ENCODE measurements around the gene CFAP73. TPM values are rescaled to one million over a fixed set of nuclear protein-coding genes. Genes with fewer than 3 reads are reported as not detected.

CFAP73 gene
- not detected for total RNA-seq

- Histone ChIP-seq H3K9me3 (ENCODE audit: control insufficient read depth in 3 of 3, low read length in 3 of 3) (no peaks in the 10 kb centered on the region), H3K36me3 (ENCODE audit: control insufficient read depth in 3 of 3, insufficient read depth in 3 of 3, low read length in 3 of 3) (no peaks in the 10 kb centered on the region), H3K27me3 (ENCODE audit: control insufficient read depth in 3 of 3, insufficient read depth in 3 of 3, low read length in 3 of 3) (peaks cover 35 to 47% (median 36%) of the 10 kb centered on the region in 3 donors), H3K27ac (ENCODE audit: low read depth, low read length) (no peak within 1 kb of the TSS), H3K4me3 (ENCODE audit: low read length in 3 of 3) (no peak within 1 kb of the TSS), H3K9ac (ENCODE audit: low read depth in 1 of 3, low read length in 3 of 3) (no peak within 1 kb of the TSS), H3K4me1 (ENCODE audit: control insufficient read depth in 3 of 3, insufficient read depth in 3 of 3, low read length in 3 of 3) (peaks cover 3 to 11% (median 9%) of the 10 kb centered on the region in 3 donors)
Measured at GRCh38 chr12:113149361-113150150, at the start of gene CFAP73. Gene CFAP73, plus strand, starts transcription at chr12:113149724. Its CDS starts 134 bp downstream, at chr12:113149858.

GRCh38 chr12:113099764-113100163 is 49.8 kb upstream of the CFAP73 start:
- Histone ChIP-seq H3K27ac (ENCODE audit: low read depth, low read length) (no peak overlapping the region), H3K9ac (ENCODE audit: low read depth in 1 of 3, low read length in 3 of 3) (no peak overlapping the region), H3K27me3 (ENCODE audit: control insufficient read depth in 3 of 3, insufficient read depth in 3 of 3, low read length in 3 of 3) (peaks cover 15 to 25% (median 16%) of the 10 kb centered on the region in 3 donors), H3K9me3 (ENCODE audit: control insufficient read depth in 3 of 3, low read length in 3 of 3) (no peaks in the 10 kb centered on the region), H3K4me1 (ENCODE audit: control insufficient read depth in 3 of 3, insufficient read depth in 3 of 3, low read length in 3 of 3) (peaks cover 0 to 3% (median 0%) of the 10 kb centered on the region in 3 donors), H3K36me3 (ENCODE audit: control insufficient read depth in 3 of 3, insufficient read depth in 3 of 3, low read length in 3 of 3) (no peaks in the 10 kb centered on the region), H3K4me3 (ENCODE audit: low read length in 3 of 3) (no peak overlapping the region)

GRCh38 chr12:113101751-113102150 is 47.8 kb upstream of the CFAP73 start:
- Histone ChIP-seq H3K4me3 (ENCODE audit: low read length in 3 of 3) (no peak overlapping the region), H3K9me3 (ENCODE audit: control insufficient read depth in 3 of 3, low read length in 3 of 3) (no peaks in the 10 kb centered on the region), H3K36me3 (ENCODE audit: control insufficient read depth in 3 of 3, insufficient read depth in 3 of 3, low read length in 3 of 3) (no peaks in the 10 kb centered on the region), H3K9ac (ENCODE audit: low read depth in 1 of 3, low read length in 3 of 3) (no peak overlapping the region), H3K27ac (ENCODE audit: low read depth, low read length) (no peak overlapping the region), H3K27me3 (ENCODE audit: control insufficient read depth in 3 of 3, insufficient read depth in 3 of 3, low read length in 3 of 3) (peaks cover 15 to 25% (median 16%) of the 10 kb centered on the region in 3 donors), H3K4me1 (ENCODE audit: control insufficient read depth in 3 of 3, insufficient read depth in 3 of 3, low read length in 3 of 3) (peaks cover 0 to 3% (median 0%) of the 10 kb centered on the region in 3 donors)

- Histone ChIP-seq H3K4me3 (ENCODE audit: low read length in 3 of 3) (no peak overlapping the region), H3K36me3 (ENCODE audit: control insufficient read depth in 3 of 3, insufficient read depth in 3 of 3, low read length in 3 of 3) (no peaks in the 10 kb centered on the region), H3K27me3 (ENCODE audit: control insufficient read depth in 3 of 3, insufficient read depth in 3 of 3, low read length in 3 of 3) (peaks cover 11 to 25% (median 14%) of the 10 kb centered on the region in 3 donors)
Measured at GRCh38 chr12:113102811-113103210, 46.7 kb upstream of the CFAP73 start.

GRCh38 chr12:113103756-113104450 is 45.6 kb upstream of the CFAP73 start:
- Histone ChIP-seq H3K36me3 (ENCODE audit: control insufficient read depth in 3 of 3, insufficient read depth in 3 of 3, low read length in 3 of 3) (no peaks in the 10 kb centered on the region), H3K9ac (ENCODE audit: low read depth in 1 of 3, low read length in 3 of 3) (no peak overlapping the region), H3K27ac (ENCODE audit: low read depth, low read length) (no peak overlapping the region), H3K9me3 (ENCODE audit: control insufficient read depth in 3 of 3, low read length in 3 of 3) (no peaks in the 10 kb centered on the region), H3K4me1 (ENCODE audit: control insufficient read depth in 3 of 3, insufficient read depth in 3 of 3, low read length in 3 of 3) (no peaks in the 10 kb centered on the region), H3K4me3 (ENCODE audit: low read length in 3 of 3) (no peak overlapping the region), H3K27me3 (ENCODE audit: control insufficient read depth in 3 of 3, insufficient read depth in 3 of 3, low read length in 3 of 3) (peaks cover 11 to 25% (median 12%) of the 10 kb centered on the region in 3 donors)

More at GRCh38 chr12:113102811-113103210, 46.7 kb upstream of the CFAP73 start:
- no peaks in the 10 kb centered on the region for H3K9me3 ChIP-seq (ENCODE audit: control insufficient read depth in 3 of 3, low read length in 3 of 3)
- H3K4me1 ChIP-seq (ENCODE audit: control insufficient read depth in 3 of 3, insufficient read depth in 3 of 3, low read length in 3 of 3) = peaks cover 0 to 3% (median 0%) of the 10 kb centered on the region in 3 donors
- no peak overlapping the region for H3K27ac ChIP-seq (ENCODE audit: low read depth, low read length)
- no peak overlapping the region for H3K9ac ChIP-seq (ENCODE audit: low read depth in 1 of 3, low read length in 3 of 3)

GRCh38 chr12:113104953-113105510 is 44.5 kb upstream of the CFAP73 start:
- H3K27me3 ChIP-seq (ENCODE audit: control insufficient read depth in 3 of 3, insufficient read depth in 3 of 3, low read length in 3 of 3) = peaks cover 11 to 21% (median 18%) of the 10 kb centered on the region in 3 donors
- H3K4me3 ChIP-seq (ENCODE audit: low read length in 3 of 3) = no peak overlapping the region
- no peaks in the 10 kb centered on the region for H3K9me3 ChIP-seq (ENCODE audit: control insufficient read depth in 3 of 3, low read length in 3 of 3)
- no peak overlapping the region for H3K9ac ChIP-seq (ENCODE audit: low read depth in 1 of 3, low read length in 3 of 3)
- H3K4me1 ChIP-seq (ENCODE audit: control insufficient read depth in 3 of 3, insufficient read depth in 3 of 3, low read length in 3 of 3) = no peaks in the 10 kb centered on the region
- no peak overlapping the region for H3K27ac ChIP-seq (ENCODE audit: low read depth, low read length)
- H3K36me3 ChIP-seq (ENCODE audit: control insufficient read depth in 3 of 3, insufficient read depth in 3 of 3, low read length in 3 of 3) = no peaks in the 10 kb centered on the region

- no peaks in the 10 kb centered on the region for H3K4me1 ChIP-seq (ENCODE audit: control insufficient read depth in 3 of 3, insufficient read depth in 3 of 3, low read length in 3 of 3)
- H3K4me3 ChIP-seq (ENCODE audit: low read length in 3 of 3) = no peak overlapping the region
- H3K27ac ChIP-seq (ENCODE audit: low read depth, low read length) = no peak overlapping the region
- no peaks in the 10 kb centered on the region for H3K9me3 ChIP-seq (ENCODE audit: control insufficient read depth in 3 of 3, low read length in 3 of 3)
- H3K9ac ChIP-seq (ENCODE audit: low read depth in 1 of 3, low read length in 3 of 3) = no peak overlapping the region
- peaks cover 11 to 19% (median 18%) of the 10 kb centered on the region in 3 donors for H3K27me3 ChIP-seq (ENCODE audit: control insufficient read depth in 3 of 3, insufficient read depth in 3 of 3, low read length in 3 of 3)
- no peaks in the 10 kb centered on the region for H3K36me3 ChIP-seq (ENCODE audit: control insufficient read depth in 3 of 3, insufficient read depth in 3 of 3, low read length in 3 of 3)
Measured at GRCh38 chr12:113105606-113106271, 43.8 kb upstream of the CFAP73 start.

- Histone ChIP-seq H3K27ac (ENCODE audit: low read depth, low read length) (no peak overlapping the region), H3K9me3 (ENCODE audit: control insufficient read depth in 3 of 3, low read length in 3 of 3) (no peaks in the 10 kb centered on the region), H3K4me3 (ENCODE audit: low read length in 3 of 3) (no peak overlapping the region), H3K9ac (ENCODE audit: low read depth in 1 of 3, low read length in 3 of 3) (no peak overlapping the region), H3K27me3 (ENCODE audit: control insufficient read depth in 3 of 3, insufficient read depth in 3 of 3, low read length in 3 of 3) (peaks cover 11 to 25% (median 15%) of the 10 kb centered on the region in 3 donors), H3K36me3 (ENCODE audit: control insufficient read depth in 3 of 3, insufficient read depth in 3 of 3, low read length in 3 of 3) (no peaks in the 10 kb centered on the region), H3K4me1 (ENCODE audit: control insufficient read depth in 3 of 3, insufficient read depth in 3 of 3, low read length in 3 of 3) (no peaks in the 10 kb centered on the region)
Measured at GRCh38 chr12:113106361-113106760, 43.2 kb upstream of the CFAP73 start.

- Histone ChIP-seq H3K9me3 (ENCODE audit: control insufficient read depth in 3 of 3, low read length in 3 of 3) (no peaks in the 10 kb centered on the region), H3K4me1 (ENCODE audit: control insufficient read depth in 3 of 3, insufficient read depth in 3 of 3, low read length in 3 of 3) (no peaks in the 10 kb centered on the region), H3K4me3 (ENCODE audit: low read length in 3 of 3) (no peak overlapping the region), H3K36me3 (ENCODE audit: control insufficient read depth in 3 of 3, insufficient read depth in 3 of 3, low read length in 3 of 3) (no peaks in the 10 kb centered on the region), H3K27ac (ENCODE audit: low read depth, low read length) (no peak overlapping the region), H3K27me3 (ENCODE audit: control insufficient read depth in 3 of 3, insufficient read depth in 3 of 3, low read length in 3 of 3) (peaks cover 8 to 33% (median 13%) of the 10 kb centered on the region in 3 donors), H3K9ac (ENCODE audit: low read depth in 1 of 3, low read length in 3 of 3) (no peak overlapping the region)
Measured at GRCh38 chr12:113108308-113108707, 41.2 kb upstream of the CFAP73 start.

Data from skeletal muscle tissue (tissue), 4 donors.